ENCODE measurements around the gene CERS6.

CERS6 gene

GRCh38 chr2:168510125-168510756, 54.2 kb downstream of the CERS6 start:
- Histone ChIP-seq H3K27ac (ENCODE audit: low read depth, low read length) (no peak overlapping the region), H3K9ac (ENCODE audit: low read length) (no peak overlapping the region), H3K4me1 (ENCODE audit: insufficient read depth, low read length) (no peaks in the 10 kb centered on the region), H3K9me3 (ENCODE audit: low read length) (no peaks in the 10 kb centered on the region), H3K36me3 (ENCODE audit: insufficient read depth, low read length) (no peaks in the 10 kb centered on the region), H3K27me3 (ENCODE audit: control insufficient read depth in 1 of 2, insufficient read depth in 2 of 2, low read length in 2 of 2) (no peaks in the 10 kb centered on the region), H3K4me3 (ENCODE audit: low read depth in 1 of 2, low read length in 2 of 2) (no peak overlapping the region)

- H3K4me1 ChIP-seq (ENCODE audit: insufficient read depth, low read length): no peaks in the 10 kb centered on the region
- H3K4me3 ChIP-seq (ENCODE audit: low read depth in 1 of 2, low read length in 2 of 2): no peak overlapping the region
- no peaks in the 10 kb centered on the region for H3K9me3 ChIP-seq (ENCODE audit: low read length)
- H3K27me3 ChIP-seq (ENCODE audit: control insufficient read depth in 1 of 2, insufficient read depth in 2 of 2, low read length in 2 of 2): no peaks in the 10 kb centered on the region
- H3K27ac ChIP-seq (ENCODE audit: low read depth, low read length): no peak overlapping the region
- no peaks in the 10 kb centered on the region for H3K36me3 ChIP-seq (ENCODE audit: insufficient read depth, low read length)
- no peak overlapping the region for H3K9ac ChIP-seq (ENCODE audit: low read length)
Observed at GRCh38 chr2:168514692-168515091, 58.6 kb downstream of the CERS6 start.

DNA sequence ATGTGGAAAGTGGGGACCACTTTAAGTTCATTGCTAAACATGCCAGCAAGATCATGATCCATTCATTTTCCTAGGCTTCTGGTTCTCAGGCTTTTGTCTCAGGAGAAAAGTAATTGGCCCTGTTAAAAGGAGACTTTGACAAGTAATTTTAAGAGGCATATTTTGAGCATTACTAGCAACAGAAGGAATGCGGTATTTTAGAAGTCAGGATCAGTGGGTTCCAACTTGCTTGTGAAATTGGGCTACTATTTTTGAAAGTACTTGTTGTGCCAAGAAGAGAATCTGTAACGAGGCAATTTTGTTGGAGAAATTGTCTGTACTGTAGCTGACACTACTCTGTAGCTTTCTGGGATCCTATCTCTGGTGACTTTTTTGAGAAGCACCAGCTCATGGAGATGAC, 59.4 kb downstream of the CERS6 start:
- no peaks in the 10 kb centered on the region for H3K36me3 ChIP-seq (ENCODE audit: insufficient read depth, low read length)
- no peak overlapping the region for H3K4me3 ChIP-seq (ENCODE audit: low read depth in 1 of 2, low read length in 2 of 2)
- H3K4me1 ChIP-seq (ENCODE audit: insufficient read depth, low read length): no peaks in the 10 kb centered on the region
- no peaks in the 10 kb centered on the region for H3K9me3 ChIP-seq (ENCODE audit: low read length)
- no peak overlapping the region for H3K27ac ChIP-seq (ENCODE audit: low read depth, low read length)
- no peak overlapping the region for H3K9ac ChIP-seq (ENCODE audit: low read length)
- H3K27me3 ChIP-seq (ENCODE audit: control insufficient read depth in 1 of 2, insufficient read depth in 2 of 2, low read length in 2 of 2): no peaks in the 10 kb centered on the region

DNA sequence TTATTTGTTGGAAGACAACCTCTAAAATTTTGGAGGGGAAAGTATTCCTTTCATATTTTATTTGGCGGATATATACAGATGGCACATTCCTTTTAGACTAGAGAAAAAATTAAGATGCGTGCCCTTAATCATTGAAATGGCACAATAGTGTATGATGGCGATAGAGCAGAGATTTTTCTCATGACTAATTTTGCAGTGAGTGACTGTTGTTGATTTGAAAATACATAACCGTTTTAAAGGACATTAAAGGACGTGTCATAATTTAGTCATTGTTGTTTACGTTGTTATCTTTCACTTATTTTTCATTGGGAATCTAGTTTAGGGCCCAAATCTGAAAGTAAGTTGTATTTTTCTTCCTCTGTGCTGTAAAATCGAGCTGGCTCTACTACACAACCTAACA, 61.7 kb downstream of the CERS6 start:
- Histone ChIP-seq H3K27ac (ENCODE audit: low read depth, low read length) (no peak overlapping the region), H3K27me3 (ENCODE audit: control insufficient read depth in 1 of 2, insufficient read depth in 2 of 2, low read length in 2 of 2) (no peaks in the 10 kb centered on the region), H3K4me1 (ENCODE audit: insufficient read depth, low read length) (no peaks in the 10 kb centered on the region), H3K4me3 (ENCODE audit: low read depth in 1 of 2, low read length in 2 of 2) (no peak overlapping the region), H3K9ac (ENCODE audit: low read length) (no peak overlapping the region), H3K36me3 (ENCODE audit: insufficient read depth, low read length) (no peaks in the 10 kb centered on the region), H3K9me3 (ENCODE audit: low read length) (no peaks in the 10 kb centered on the region)

GRCh38 chr2:168518555-168519066, 62.5 kb downstream of the CERS6 start:
- Histone ChIP-seq H3K9ac (ENCODE audit: low read length) (no peak overlapping the region), H3K36me3 (ENCODE audit: insufficient read depth, low read length) (no peaks in the 10 kb centered on the region), H3K27me3 (ENCODE audit: control insufficient read depth in 1 of 2, insufficient read depth in 2 of 2, low read length in 2 of 2) (no peaks in the 10 kb centered on the region), H3K9me3 (ENCODE audit: low read length) (no peaks in the 10 kb centered on the region), H3K4me1 (ENCODE audit: insufficient read depth, low read length) (no peaks in the 10 kb centered on the region), H3K4me3 (ENCODE audit: low read depth in 1 of 2, low read length in 2 of 2) (no peak overlapping the region), H3K27ac (ENCODE audit: low read depth, low read length) (no peak overlapping the region)

DNA sequence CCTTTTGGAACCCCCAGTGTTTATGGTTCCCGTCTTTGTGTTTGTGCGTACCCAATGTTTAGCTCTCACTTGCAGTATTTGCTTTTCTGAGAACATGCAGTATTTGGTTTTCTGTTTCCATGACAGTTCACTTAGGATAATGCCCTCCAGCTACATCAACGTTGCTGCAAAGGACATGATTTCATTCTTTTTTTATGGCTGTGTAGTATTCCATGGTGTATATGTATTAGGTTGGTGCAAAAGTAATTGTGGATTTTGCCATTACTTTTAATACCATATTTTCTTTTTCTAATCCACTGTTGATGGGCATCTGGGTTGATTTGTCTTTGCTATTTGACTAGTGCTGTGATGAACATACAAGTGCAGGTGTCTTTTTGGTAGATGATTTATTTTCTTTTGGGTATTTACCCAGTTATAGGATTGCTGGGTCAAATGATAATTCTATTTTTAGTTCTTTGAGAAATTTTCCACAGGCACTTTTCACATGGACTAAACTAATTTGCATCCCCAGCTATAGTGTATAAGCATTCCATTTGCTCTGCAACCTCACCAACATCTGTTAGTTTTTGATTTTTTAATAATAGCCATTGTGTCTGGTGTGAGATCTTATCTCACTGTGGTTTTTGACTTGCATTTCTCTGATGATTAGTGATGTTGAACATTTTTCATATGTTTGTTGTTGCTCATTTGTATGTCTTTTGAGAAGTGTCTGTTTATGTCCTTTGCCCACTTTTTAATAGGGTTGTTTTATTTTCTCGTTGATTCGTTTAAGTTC, 63.6 kb downstream of the CERS6 start:
- Histone ChIP-seq H3K4me3 (ENCODE audit: low read depth in 1 of 2, low read length in 2 of 2) (no peak overlapping the region), H3K36me3 (ENCODE audit: insufficient read depth, low read length) (no peaks in the 10 kb centered on the region), H3K27me3 (ENCODE audit: control insufficient read depth in 1 of 2, insufficient read depth in 2 of 2, low read length in 2 of 2) (no peaks in the 10 kb centered on the region), H3K4me1 (ENCODE audit: insufficient read depth, low read length) (no peaks in the 10 kb centered on the region), H3K9ac (ENCODE audit: low read length) (no peak overlapping the region), H3K27ac (ENCODE audit: low read depth, low read length) (no peak overlapping the region), H3K9me3 (ENCODE audit: low read length) (no peaks in the 10 kb centered on the region)

DNA sequence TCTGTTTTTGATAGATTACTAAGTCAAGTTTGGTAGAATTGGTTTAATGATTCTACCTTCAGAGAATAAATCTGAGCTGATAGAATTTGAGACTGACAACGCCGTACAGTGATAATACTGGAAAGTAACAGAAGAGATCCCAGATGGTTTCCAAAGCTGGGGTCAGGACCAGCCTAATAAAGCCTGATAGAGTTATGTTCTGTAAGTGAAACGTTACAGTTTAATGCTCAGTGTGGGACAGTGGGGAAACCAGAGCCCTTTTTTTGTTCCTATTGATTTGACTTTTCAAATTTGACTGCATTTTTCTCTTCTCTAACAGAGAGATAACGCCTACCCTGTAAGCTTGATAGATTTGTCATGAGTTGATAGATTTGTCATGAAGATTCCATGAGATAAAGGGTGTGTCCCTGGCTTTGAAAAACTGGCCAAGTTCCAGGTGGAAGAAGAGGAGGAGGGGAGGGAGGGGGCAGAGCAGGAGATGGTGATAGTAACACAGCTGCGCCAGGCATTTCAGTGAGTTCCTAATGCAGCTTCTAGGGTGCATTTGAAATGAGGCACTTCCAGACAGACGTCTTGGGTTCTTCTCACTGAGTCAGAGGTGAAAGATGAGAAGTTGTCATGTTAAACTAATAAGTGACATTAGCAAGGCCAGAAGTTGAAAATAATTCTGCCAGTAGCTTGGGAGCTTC, 65.1 kb downstream of the CERS6 start:
- H3K36me3 ChIP-seq (ENCODE audit: insufficient read depth, low read length): no peaks in the 10 kb centered on the region
- peaks cover 3% of the 10 kb centered on the region for H3K4me1 ChIP-seq (ENCODE audit: insufficient read depth, low read length)
- no peak overlapping the region for H3K27ac ChIP-seq (ENCODE audit: low read depth, low read length)
- no peaks in the 10 kb centered on the region for H3K9me3 ChIP-seq (ENCODE audit: low read length)
- H3K9ac ChIP-seq (ENCODE audit: low read length): no peak overlapping the region
- H3K4me3 ChIP-seq (ENCODE audit: low read depth in 1 of 2, low read length in 2 of 2): no peak overlapping the region
- H3K27me3 ChIP-seq (ENCODE audit: control insufficient read depth in 1 of 2, insufficient read depth in 2 of 2, low read length in 2 of 2): no peaks in the 10 kb centered on the region

DNA sequence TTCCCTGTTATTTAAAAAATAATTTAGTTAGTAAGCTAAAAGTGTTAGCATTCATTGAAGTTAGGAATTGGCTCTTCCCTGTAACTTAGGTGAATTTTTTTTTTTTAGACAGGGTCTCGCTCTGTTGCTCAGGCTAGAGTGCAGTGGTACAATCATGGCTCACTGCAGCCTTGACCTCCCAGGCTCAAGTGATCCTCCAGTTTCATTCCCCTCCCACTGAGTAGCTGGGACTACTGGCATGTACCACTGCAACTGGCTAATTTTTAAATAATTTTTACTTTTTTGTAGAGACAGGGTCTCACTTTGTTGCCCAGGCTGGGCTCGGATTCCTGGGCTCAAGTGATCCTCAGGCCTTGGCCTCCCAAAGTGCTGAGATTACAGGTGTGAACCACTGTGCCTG, 66.4 kb downstream of the CERS6 start:
- Histone ChIP-seq H3K9ac (ENCODE audit: low read length) (no peak overlapping the region), H3K4me1 (ENCODE audit: insufficient read depth, low read length) (peaks cover 10% of the 10 kb centered on the region), H3K9me3 (ENCODE audit: low read length) (no peaks in the 10 kb centered on the region), H3K36me3 (ENCODE audit: insufficient read depth, low read length) (no peaks in the 10 kb centered on the region), H3K27me3 (ENCODE audit: control insufficient read depth in 1 of 2, insufficient read depth in 2 of 2, low read length in 2 of 2) (no peaks in the 10 kb centered on the region), H3K4me3 (ENCODE audit: low read depth in 1 of 2, low read length in 2 of 2) (no peak overlapping the region), H3K27ac (ENCODE audit: low read depth, low read length) (no peak overlapping the region)

DNA sequence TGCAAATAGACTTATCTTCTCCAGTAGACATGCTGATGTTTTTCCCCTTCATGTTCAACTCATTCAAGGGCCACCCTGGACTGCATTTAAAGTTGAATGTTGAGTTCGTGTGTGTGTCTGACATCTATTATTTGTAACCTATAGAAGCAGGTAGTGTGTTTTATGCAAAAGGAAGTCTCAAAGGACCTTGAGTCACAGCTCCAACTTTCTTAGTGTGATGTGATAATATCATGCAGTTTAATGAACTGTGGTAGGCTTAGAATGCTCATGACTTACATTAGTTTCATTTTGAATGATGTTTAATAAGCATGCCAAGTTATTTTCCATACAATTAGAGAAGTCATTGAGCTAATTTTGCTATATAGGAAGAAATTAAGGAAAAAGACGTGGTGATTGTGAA, 67.9 kb downstream of the CERS6 start:
- peaks cover 10% of the 10 kb centered on the region for H3K4me1 ChIP-seq (ENCODE audit: insufficient read depth, low read length)
- no peaks in the 10 kb centered on the region for H3K9me3 ChIP-seq (ENCODE audit: low read length)
- H3K27ac ChIP-seq (ENCODE audit: low read depth, low read length): no peak overlapping the region
- H3K4me3 ChIP-seq (ENCODE audit: low read depth in 1 of 2, low read length in 2 of 2): no peak overlapping the region
- H3K27me3 ChIP-seq (ENCODE audit: control insufficient read depth in 1 of 2, insufficient read depth in 2 of 2, low read length in 2 of 2): no peaks in the 10 kb centered on the region
- no peak overlapping the region for H3K9ac ChIP-seq (ENCODE audit: low read length)
- H3K36me3 ChIP-seq (ENCODE audit: insufficient read depth, low read length): no peaks in the 10 kb centered on the region

DNA sequence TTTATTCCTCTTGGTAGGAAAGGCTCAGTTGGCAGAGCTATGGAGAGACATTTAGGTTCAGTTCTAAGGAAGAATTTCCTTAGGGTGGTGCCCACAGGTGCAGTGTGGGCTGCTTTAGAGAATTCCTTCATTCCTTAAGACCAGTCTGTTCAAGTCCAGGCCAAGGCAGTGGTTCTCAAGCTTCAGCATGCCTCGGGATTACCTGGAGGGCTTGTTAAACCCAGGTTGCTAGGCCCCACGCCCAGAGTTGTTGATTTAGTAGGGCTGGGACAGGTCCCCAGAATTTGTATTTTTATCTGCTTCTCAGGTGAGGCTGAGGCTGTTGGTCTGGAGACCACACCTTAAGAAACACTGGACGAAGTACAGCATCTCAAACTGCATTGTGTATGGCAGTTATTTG, 68.9 kb downstream of the CERS6 start:
- H3K4me1 ChIP-seq (ENCODE audit: insufficient read depth, low read length): peaks cover 10% of the 10 kb centered on the region
- H3K36me3 ChIP-seq (ENCODE audit: insufficient read depth, low read length): no peaks in the 10 kb centered on the region
- no peaks in the 10 kb centered on the region for H3K9me3 ChIP-seq (ENCODE audit: low read length)
- no peaks in the 10 kb centered on the region for H3K27me3 ChIP-seq (ENCODE audit: control insufficient read depth in 1 of 2, insufficient read depth in 2 of 2, low read length in 2 of 2)
- H3K4me3 ChIP-seq (ENCODE audit: low read depth in 1 of 2, low read length in 2 of 2): no peak overlapping the region
- H3K27ac ChIP-seq (ENCODE audit: low read depth, low read length): no peak overlapping the region
- H3K9ac ChIP-seq (ENCODE audit: low read length): no peak overlapping the region

GRCh38 chr2:168525716-168526446, 69.8 kb downstream of the CERS6 start:
- no peaks in the 10 kb centered on the region for H3K9me3 ChIP-seq (ENCODE audit: low read length)
- no peaks in the 10 kb centered on the region for H3K36me3 ChIP-seq (ENCODE audit: insufficient read depth, low read length)
- H3K27ac ChIP-seq (ENCODE audit: low read depth, low read length): no peak overlapping the region
- H3K27me3 ChIP-seq (ENCODE audit: control insufficient read depth in 1 of 2, insufficient read depth in 2 of 2, low read length in 2 of 2): no peaks in the 10 kb centered on the region
- no peak overlapping the region for H3K4me3 ChIP-seq (ENCODE audit: low read depth in 1 of 2, low read length in 2 of 2)
- no peak overlapping the region for H3K9ac ChIP-seq (ENCODE audit: low read length)
- peaks cover 10% of the 10 kb centered on the region for H3K4me1 ChIP-seq (ENCODE audit: insufficient read depth, low read length)

Data from muscle layer of colon (tissue), 2 donors.